Osteocyte (in vitro differentiated cells): ENCODE measurements around the gene CRTC1. TPM values are rescaled to one million over a fixed set of nuclear protein-coding genes. Genes with fewer than 3 reads are reported as not detected.

Experiments used
- DNase-seq: peaks from one replicate; pipeline ENCODE4 v3.0.0; 2021; ENCODE audit warnings: mixed read lengths; ENCODE audit not compliant: unreplicated experiment; ENCODE audit errors: extremely low spot score
- H3K27ac Mint-ChIP-seq: one replicate; pipeline ENCODE4 v1.8.0; 2021; ENCODE audit warnings: mild to moderate bottlenecking, mixed read lengths; ENCODE audit not compliant: unreplicated experiment
- H3K27me3 Mint-ChIP-seq: one replicate; pipeline ENCODE4 v1.8.0; 2021; ENCODE audit warnings: mixed read lengths; ENCODE audit not compliant: unreplicated experiment
- H3K36me3 Mint-ChIP-seq: one replicate; pipeline ENCODE4 v1.8.0; 2021; ENCODE audit warnings: mixed read lengths; ENCODE audit not compliant: unreplicated experiment
- H3K4me1 Mint-ChIP-seq: one replicate; pipeline ENCODE4 v1.8.0; 2021; ENCODE audit warnings: mixed read lengths; ENCODE audit not compliant: unreplicated experiment
- H3K4me3 Mint-ChIP-seq: one replicate; pipeline ENCODE4 v1.8.0; 2021; ENCODE audit warnings: mild to moderate bottlenecking, moderate library complexity, mixed read lengths; ENCODE audit not compliant: unreplicated experiment
- H3K9me3 Mint-ChIP-seq: one replicate; pipeline ENCODE4 v1.8.0; 2021; ENCODE audit warnings: mixed read lengths; ENCODE audit not compliant: unreplicated experiment
- CTCF ChIP-seq: fragments of 200-600 bp; sonication (generic); IDR thresholded peaks from 2 replicates; pipeline ENCODE4 v1.5.0; 2021; ENCODE audit warnings: antibody characterized with exemption, mild to moderate bottlenecking, moderate library complexity
- total RNA-seq: library from RNA; stranded (reverse); gene quantifications from 2 replicates; pipeline ENCODE4 v1.2.1, GENCODE V29; 2021

CRTC1 gene
- total RNA-seq, 1 donor from 2014 or later = 25.7 TPM

GRCh38 chr19:18666784-18667183, 16.7 kb upstream of the CRTC1 start:
- H3K36me3 Mint-ChIP-seq = peaks cover 12% of the 10 kb centered on the region
- no peak overlapping the region for H3K27ac Mint-ChIP-seq
- DNase-seq = no peak
- TF ChIP-seq CTCF = no peak
- no peaks in the 10 kb centered on the region for H3K27me3 Mint-ChIP-seq
- peaks cover 19% of the 10 kb centered on the region for H3K4me1 Mint-ChIP-seq
- no peaks in the 10 kb centered on the region for H3K9me3 Mint-ChIP-seq
- H3K4me3 Mint-ChIP-seq = no peak overlapping the region

DNA sequence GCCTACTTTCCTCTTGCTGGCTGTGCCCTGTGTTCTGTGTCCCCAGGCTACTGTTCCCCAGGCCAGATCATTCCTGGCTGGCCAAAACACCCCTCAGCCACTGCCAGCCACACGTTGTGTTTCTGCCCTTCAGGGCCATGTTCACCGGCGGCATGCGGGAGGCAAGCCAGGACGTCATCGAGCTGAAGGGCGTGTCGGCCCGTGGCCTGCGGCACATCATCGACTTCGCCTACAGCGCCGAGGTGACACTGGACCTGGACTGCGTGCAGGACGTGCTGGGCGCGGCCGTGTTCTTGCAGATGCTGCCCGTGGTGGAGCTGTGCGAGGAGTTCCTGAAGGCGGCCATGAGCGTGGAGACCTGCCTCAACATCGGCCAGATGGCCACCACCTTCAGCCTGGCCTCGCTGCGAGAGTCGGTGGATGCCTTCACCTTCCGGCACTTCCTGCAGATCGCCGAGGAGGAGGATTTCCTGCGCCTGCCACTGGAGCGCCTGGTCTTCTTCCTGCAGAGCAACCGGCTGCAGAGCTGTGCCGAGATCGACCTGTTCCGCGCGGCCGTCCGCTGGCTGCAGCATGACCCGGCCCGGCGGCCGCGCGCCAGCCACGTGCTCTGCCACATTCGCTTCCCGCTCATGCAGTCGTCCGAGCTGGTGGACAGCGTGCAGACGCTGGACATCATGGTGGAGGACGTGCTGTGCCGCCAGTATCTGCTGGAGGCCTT, 15.8 kb upstream of the CRTC1 start:
- Mint-ChIP-seq H3K4me3 (no peak overlapping the region), H3K4me1 (peaks cover 13% of the 10 kb centered on the region), H3K9me3 (no peaks in the 10 kb centered on the region), H3K36me3 (peaks cover 12% of the 10 kb centered on the region), H3K27me3 (no peaks in the 10 kb centered on the region), H3K27ac (no peak overlapping the region)
- TF ChIP-seq CTCF = no peak
- no peak for DNase-seq

- Mint-ChIP-seq H3K4me3 (no peak overlapping the region), H3K27ac (no peak overlapping the region), H3K27me3 (no peaks in the 10 kb centered on the region), H3K4me1 (peaks cover 9% of the 10 kb centered on the region), H3K36me3 (peaks cover 12% of the 10 kb centered on the region), H3K9me3 (no peaks in the 10 kb centered on the region)
- no peak for TF ChIP-seq CTCF
- no peak for DNase-seq
Measured at GRCh38 chr19:18668252-18668631, 15.2 kb upstream of the CRTC1 start.

- TF ChIP-seq CTCF = no peak
- Mint-ChIP-seq H3K36me3 (peaks cover 12% of the 10 kb centered on the region), H3K27ac (no peak overlapping the region), H3K4me1 (peaks cover 3% of the 10 kb centered on the region), H3K9me3 (no peaks in the 10 kb centered on the region), H3K4me3 (no peak overlapping the region), H3K27me3 (no peaks in the 10 kb centered on the region)
- no peak for DNase-seq
Measured at GRCh38 chr19:18668744-18669523, 14.5 kb upstream of the CRTC1 start.

GRCh38 chr19:18669524-18669817, 14.0 kb upstream of the CRTC1 start:
- peaks cover 12% of the 10 kb centered on the region for H3K36me3 Mint-ChIP-seq
- H3K27ac Mint-ChIP-seq = no peak overlapping the region
- H3K4me3 Mint-ChIP-seq = no peak overlapping the region
- TF ChIP-seq CTCF = no peak
- H3K27me3 Mint-ChIP-seq = no peaks in the 10 kb centered on the region
- peaks cover 6% of the 10 kb centered on the region for H3K4me1 Mint-ChIP-seq
- DNase-seq = no peak
- H3K9me3 Mint-ChIP-seq = no peaks in the 10 kb centered on the region
